WTC11 (cell line): ENCODE results near the gene DHX30.

Experiments used
- CTCF ChIP-seq: fragments of 200-600 bp; IDR thresholded peaks from 2 replicates; pipeline ENCODE4 v1.8.0; 2022; ENCODE audit warnings: antibody characterized with exemption
- E2F1 ChIP-seq: sonication (generic); formaldehyde crosslinking; IDR thresholded peaks from 2 replicates; pipeline ENCODE4 v1.8.0; 2022; ENCODE audit warnings: mild to moderate bottlenecking, missing genetic modification reagents
- MAX ChIP-seq: sonication (generic); formaldehyde crosslinking; IDR thresholded peaks from 2 replicates; pipeline ENCODE4 v1.8.0; 2022; ENCODE audit warnings: mild to moderate bottlenecking, missing genetic modification reagents
- ZBTB21 ChIP-seq: sonication (generic); formaldehyde crosslinking; IDR thresholded peaks from 2 replicates; pipeline ENCODE4 v1.8.1; 2023; ENCODE audit warnings: mild to moderate bottlenecking, missing genetic modification reagents, borderline replicate concordance
- ZBTB43 ChIP-seq: sonication (generic); formaldehyde crosslinking; IDR thresholded peaks from 2 replicates; pipeline ENCODE4 v1.8.1; 2023; ENCODE audit warnings: mild to moderate bottlenecking, missing genetic modification reagents
- ZSCAN18 ChIP-seq: fragments of 250-450 bp; sonication (Bioruptor Pico); IDR thresholded peaks from 2 replicates; pipeline ENCODE4 v2.1.2; 2022; ENCODE audit warnings: mild to moderate bottlenecking, moderate library complexity

- TF ChIP-seq ZSCAN18 (CRISPR knock-in tag): no peak
- TF ChIP-seq MAX: no peak
- TF ChIP-seq CTCF: no peak
- no peak for TF ChIP-seq E2F1 (CRISPR knock-in tag)
- TF ChIP-seq ZBTB43 (CRISPR knock-in tag): no peak
- TF ChIP-seq ZBTB21 (CRISPR knock-in tag): no peak
These were observed 49.1 kb downstream of the DHX30 start for GRCh38 chr3:47851888-47852603.
